Activated naive CD4-positive, alpha-beta T cell treated with Interleukin-2 at 50 U/mL for 16 hours (primary cell): Measurements from ENCODE around the gene OLFML1.

Experiments
- DNase-seq: peaks from one replicate; pipeline ENCODE4 v3.0.0-alpha.2; 2020

Gene OLFML1

DNA sequence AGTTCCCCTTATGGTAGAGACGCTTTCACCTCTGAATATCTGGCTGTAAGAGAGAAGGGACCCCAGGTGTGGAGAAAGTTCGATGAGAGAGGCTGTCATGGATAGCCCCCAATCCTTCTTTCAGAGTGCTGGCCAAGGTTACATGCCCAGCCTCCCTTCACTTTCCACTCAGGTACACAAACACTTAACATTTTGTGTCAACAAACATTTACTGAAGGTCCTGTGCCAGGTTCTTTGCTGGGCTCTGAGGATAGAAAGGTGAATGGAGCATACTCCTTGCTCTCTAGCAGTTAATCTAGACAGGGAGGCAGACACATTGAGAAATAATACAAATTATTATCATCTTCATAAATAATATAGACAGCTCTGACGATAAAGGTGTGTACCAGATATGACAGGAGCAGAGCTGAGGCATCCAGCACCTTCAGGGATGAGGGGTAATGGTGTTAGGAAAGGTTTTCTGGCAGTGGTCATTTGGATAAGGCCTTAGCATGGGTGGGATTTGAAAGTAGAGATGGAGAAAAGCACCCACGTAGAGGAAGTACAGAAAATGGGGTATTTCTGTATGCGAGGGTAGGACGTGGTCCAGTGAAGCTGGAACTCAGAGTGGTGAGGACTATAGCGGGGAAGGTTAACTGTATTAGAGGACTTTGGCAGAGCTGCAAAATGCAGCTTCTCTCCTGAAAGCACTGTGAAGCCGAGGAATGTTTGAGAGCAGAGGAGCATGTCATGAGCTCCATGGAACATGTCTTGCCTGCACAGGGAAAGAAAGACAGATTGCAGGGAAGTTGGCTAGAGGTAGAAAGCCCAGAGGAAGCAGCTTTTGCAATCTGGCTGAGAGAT lies 48.1 kb downstream of the OLFML1 start:
- DNase-seq, result no peak

DNA sequence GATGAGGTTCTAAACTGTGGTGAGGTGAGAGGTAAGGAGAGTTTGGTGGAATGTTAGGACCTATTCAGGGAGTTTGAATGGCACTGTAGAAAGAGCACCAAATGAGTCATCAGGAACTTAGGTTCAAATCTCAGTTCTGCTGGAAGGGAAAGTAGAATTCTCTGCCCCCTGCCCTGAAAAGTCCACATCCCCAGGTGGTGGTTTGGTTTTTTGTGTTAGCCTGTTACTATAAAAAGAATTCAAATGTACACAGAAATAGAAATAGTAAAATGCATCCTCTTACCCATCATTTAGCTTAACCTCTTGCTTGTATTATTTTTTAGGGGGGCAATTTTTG lies 48.7 kb downstream of the OLFML1 start:
- DNase-seq, result no peak

- DNase-seq, result no peak
These were observed 50.8 kb downstream of the OLFML1 start for GRCh38 chr11:7536100-7536499.

GRCh38 chr11:7537265-7537664 lies 52.0 kb downstream of the OLFML1 start:
- DNase-seq, result no peak

DNA sequence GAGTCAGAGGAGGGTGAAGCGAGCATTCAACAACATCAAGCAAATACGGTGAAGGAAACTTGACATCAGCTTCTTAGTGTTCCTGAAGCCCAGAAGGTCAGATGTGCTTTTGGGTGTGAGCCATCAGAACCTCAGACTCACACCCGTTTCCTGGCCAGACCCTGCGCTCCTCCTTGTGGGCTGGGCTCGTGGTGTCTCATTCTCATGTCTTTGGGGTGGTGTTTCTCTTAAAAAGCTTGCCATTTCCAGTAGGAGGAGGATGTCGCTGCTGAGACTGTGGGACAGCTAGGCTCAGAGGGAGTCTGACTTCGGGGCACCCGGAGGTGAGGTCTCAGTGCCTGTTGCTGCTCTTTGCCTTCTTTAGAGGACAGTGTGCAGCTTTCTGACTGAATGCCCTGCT lies 52.7 kb downstream of the OLFML1 start:
- DNase-seq, result peak; percentile 11

DNA sequence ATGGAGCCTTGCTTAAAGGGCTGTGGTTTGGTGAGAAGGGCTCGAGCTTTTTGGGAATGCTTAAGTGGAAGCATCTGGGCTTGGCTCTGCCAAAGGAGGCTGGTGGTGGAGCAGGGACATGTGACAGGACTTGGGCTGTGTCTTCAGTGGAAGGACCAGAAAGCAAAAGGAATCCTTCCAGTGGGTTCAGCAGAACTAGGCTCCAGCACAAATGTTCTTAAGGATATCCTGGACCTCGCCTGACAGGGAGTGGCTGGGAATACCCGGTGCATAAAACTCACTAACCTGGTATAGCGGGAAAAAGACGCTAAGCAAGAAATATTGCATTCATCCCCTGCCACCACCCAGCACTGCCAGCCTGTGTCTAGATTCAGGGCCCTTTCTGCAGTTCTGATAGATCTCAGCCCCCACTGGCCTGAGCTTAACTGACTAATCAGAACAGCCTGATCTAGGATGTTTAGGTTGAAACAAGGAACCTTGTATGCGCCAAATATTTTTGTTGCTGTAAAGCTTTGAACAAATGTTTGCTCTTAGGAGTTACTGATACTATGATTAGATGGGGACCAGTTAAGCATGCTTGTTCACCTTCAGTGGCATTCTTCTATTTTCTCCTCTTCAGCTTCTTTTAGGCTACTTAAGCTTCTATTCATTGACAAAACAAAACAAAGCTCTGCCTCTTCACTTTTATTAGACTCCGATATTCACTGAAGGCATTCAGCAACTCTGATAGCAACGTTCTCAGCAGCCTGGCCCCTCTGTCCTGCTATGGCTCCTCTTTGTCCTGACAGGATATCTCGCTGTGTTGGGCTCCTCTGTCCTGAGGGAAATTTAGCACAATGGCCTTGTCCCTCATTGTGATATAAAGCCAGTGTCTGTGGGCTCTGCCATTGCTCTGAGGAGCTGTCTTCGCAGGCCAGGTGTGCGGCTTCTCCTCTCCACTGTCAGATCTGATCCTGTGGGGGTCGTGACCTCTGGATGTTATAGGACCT lies 53.5 kb downstream of the OLFML1 start:
- DNase-seq, result no peak

GRCh38 chr11:7540830-7541555 lies 55.7 kb downstream of the OLFML1 start:
- no peak for DNase-seq

GRCh38 chr11:7543302-7543701 lies 58.0 kb downstream of the OLFML1 start:
- DNase-seq, result no peak

DNA sequence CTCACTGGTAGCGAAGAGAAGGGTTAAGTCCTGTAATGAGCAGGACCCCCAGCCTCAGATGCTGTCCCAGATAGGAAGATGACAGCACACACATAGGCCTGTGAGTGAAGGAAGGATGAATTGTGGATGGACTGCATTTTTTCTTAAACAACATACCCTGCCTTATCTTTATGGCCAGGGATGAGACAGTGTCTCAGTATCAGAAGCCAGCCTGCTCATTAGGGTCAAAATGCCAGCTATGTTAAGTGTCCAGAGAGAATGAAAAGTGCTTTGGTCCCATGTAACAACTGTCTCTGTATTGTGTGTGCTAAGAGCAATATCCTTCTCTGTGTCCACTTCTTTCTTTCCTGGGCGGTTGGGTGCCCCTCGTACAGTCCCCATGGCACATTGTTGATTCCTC lies 58.7 kb downstream of the OLFML1 start:
- no peak for DNase-seq

DNA sequence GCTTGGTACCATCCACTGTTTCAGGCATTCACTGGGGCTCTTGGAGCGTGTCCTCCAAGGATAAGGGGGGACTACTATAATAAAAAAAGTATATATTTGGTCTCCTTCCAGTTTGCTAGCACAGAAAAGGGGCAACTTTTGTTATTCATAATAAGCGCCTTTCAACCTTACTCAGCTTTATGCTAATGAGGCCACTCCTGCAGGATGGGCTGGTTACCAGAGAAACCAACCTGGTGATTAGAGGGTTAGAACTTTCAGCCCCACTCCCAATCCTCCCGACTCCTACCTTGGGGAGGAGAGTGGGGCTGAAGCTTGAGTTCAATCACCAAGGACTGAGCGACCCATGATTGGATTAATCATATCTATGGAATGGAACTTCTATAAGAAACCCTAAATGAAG lies 60.3 kb downstream of the OLFML1 start:
- DNase-seq, result no peak

GRCh38 chr11:7546324-7546791 lies 61.1 kb downstream of the OLFML1 start:
- DNase-seq, result no peak

GRCh38 chr11:7547687-7548086 lies 62.4 kb downstream of the OLFML1 start:
- DNase-seq, result no peak

- DNase-seq, result no peak
These were observed 63.5 kb downstream of the OLFML1 start for GRCh38 chr11:7548659-7549274.

DNA sequence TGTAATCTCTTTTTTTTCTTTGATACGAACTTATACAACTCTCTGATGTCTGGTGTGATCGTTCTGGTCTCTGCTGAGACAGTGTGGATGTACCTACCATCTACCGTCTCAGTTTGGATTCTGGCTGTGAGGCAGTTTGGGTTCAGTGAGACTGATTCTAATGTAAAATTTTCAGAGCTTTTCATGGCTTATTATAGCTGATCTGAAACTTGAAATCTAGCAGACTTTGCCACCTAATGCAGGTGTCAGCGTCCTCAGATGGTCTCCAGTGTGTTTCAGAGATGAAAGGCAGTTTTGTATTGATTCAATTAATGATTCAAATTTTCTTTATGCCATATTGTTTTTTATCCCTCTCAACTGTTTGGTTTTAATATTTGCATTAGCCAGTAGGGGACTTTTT lies 64.4 kb downstream of the OLFML1 start:
- DNase-seq, result no peak

- no peak for DNase-seq
These were observed 66.3 kb downstream of the OLFML1 start for GRCh38 chr11:7551571-7551970.

DNA sequence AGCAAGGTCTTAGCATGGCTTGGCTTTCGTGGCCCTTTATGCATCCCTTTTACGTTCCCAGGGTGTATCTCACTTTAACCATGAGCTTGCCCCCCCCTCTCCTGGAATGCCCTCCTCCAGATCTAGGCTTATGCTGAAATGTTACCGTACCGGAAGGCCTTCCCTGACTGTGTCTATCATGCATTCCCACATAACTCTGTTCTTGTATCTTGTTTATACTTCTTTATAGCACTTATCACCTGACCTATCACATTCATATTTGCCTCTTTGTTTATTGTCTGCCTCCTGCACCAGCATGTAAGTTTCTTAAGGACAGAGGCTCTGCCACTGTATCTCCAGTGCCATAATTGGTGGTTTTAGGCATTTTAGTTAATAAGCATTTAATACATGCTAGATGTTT lies 67.4 kb downstream of the OLFML1 start:
- DNase-seq, result no peak

DNA sequence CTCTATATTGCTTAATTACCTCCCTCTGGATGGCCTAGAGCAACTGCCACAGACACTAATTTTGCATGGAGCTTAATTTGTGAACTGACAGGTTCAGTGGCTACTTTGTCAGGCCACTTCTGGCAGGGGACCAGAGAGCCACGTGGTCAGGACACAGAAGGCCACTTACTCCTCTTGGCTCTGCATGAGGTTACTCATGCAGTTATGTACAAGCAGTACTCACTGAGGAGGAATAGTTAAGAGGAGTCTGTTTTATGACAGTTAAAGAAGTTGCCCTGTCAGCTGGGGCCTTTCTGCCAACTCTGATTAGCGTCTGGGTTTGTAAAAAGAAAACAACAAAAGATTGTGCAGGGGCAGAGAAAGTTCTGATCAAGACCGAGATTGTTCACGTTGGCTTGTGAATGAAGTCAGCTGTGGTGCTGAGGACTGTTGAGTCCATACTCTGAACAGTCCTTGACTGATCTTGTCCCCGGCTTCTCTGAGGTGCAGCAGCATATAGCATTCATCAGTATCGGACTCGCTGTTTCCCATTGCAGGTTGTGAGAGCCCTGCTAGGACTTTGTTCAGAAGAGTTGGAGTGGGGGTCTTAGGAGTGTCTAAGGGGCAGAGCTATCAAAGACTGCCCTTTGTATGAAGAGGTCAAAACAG lies 69.9 kb downstream of the OLFML1 start:
- DNase-seq, result no peak

DNA sequence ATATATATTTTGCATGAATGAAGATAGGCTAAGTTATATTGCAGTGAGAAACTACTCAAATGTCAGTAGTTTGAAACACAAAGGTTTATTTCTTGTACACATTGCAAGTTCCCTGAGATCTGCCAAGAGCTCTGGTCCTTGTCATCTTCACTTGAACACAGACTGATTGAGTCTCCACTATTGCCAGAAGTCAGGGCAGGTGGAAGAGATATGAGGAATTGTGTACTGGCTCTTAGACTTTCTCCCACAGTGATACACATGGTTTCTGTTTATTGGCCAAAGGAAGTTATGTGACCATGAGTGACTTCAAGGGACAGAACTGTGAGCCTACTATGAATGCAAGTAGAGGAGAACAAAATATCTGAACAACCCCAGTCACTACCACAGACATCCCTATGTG lies 72.7 kb downstream of the OLFML1 start:
- DNase-seq, result no peak

- no peak for DNase-seq
These were observed 74.3 kb downstream of the OLFML1 start for GRCh38 chr11:7559398-7560283.
